ENCODE data around the gene EYS. TPM values are rescaled to one million over a fixed set of nuclear protein-coding genes. Genes with fewer than 3 reads are reported as not detected.

Gene EYS
- total RNA-seq, 1 experiment from 2014 or later: not detected

DNA sequence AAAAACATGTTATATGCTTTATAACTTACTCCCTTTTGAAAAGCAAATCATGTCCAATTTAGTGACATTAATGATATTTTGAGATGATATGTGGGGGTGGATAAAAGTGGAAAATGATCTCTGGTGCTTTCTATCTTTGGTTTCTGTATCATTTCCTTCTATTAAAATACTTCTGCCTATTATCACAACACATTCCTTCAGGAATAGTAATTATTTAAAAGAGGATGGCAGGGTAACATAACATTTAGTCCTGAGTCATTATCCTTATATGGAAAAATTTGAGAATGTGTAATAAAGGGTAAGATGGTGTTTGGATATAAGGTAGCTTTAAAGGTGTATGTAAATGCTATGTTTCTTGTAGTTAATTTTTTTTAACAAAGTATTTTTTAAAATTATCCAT is 1413.7 kb downstream of the EYS start:
- no TSS peak for BruUV-seq (replicated peaks)
- no peak for ATAC-seq
- H3K4me3 ChIP-seq (replicated peaks in 1 of 2; ENCODE audit: low read depth in 1 of 2, low read length in 2 of 2): no peak overlapping the region
- no peaks in the 10 kb centered on the region for H3K27me3 ChIP-seq (ENCODE audit: insufficient read depth, low read length)
- no peaks in the 10 kb centered on the region for H3K4me1 ChIP-seq (ENCODE audit: control insufficient read depth in 1 of 2, insufficient read depth in 2 of 2, low read length in 2 of 2)
- H3K36me3 ChIP-seq (ENCODE audit: control insufficient read depth in 1 of 2, insufficient read depth in 2 of 2, low read length in 2 of 2): no peaks in the 10 kb centered on the region
- H3K9ac ChIP-seq (ENCODE audit: low read length): no peak overlapping the region
- H4K20me1 ChIP-seq (ENCODE audit: insufficient read depth): no peaks in the 10 kb centered on the region
- H3K9me3 ChIP-seq (ENCODE audit: control insufficient read depth in 1 of 2, insufficient read depth in 1 of 2, low read depth in 1 of 2, low read length in 2 of 2): peaks cover 0 to 9% of the 10 kb centered on the region in 2 experiments; a peak in 2 of 4 replicates
- CTCF ChIA-PET: no interaction called here
- H2AFZ ChIP-seq (ENCODE audit: low read depth, low read length, poor library complexity, severe bottlenecking): no peak overlapping the region
- TF ChIP-seq, protein P1, sequence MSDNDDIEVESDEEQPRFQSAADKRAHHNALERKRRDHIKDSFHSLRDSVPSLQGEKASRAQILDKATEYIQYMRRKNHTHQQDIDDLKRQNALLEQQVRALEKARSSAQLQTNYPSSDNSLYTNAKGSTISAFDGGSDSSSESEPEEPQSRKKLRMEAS (IDR thresholded peaks at IDR 0.05): no peak
- TF ChIP-seq, protein P2, sequence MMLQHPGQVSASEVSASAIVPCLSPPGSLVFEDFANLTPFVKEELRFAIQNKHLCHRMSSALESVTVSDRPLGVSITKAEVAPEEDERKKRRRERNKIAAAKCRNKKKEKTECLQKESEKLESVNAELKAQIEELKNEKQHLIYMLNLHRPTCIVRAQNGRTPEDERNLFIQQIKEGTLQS (IDR thresholded peaks at IDR 0.05): no peak
- no peak for TF ChIP-seq POLR2AphosphoS5 (IDR thresholded peaks at IDR 0.05; ENCODE audit: low read depth, low read length)
- no peak for TF ChIP-seq ZFX (IDR thresholded peaks at IDR 0.05)
- TF ChIP-seq, protein P3, sequence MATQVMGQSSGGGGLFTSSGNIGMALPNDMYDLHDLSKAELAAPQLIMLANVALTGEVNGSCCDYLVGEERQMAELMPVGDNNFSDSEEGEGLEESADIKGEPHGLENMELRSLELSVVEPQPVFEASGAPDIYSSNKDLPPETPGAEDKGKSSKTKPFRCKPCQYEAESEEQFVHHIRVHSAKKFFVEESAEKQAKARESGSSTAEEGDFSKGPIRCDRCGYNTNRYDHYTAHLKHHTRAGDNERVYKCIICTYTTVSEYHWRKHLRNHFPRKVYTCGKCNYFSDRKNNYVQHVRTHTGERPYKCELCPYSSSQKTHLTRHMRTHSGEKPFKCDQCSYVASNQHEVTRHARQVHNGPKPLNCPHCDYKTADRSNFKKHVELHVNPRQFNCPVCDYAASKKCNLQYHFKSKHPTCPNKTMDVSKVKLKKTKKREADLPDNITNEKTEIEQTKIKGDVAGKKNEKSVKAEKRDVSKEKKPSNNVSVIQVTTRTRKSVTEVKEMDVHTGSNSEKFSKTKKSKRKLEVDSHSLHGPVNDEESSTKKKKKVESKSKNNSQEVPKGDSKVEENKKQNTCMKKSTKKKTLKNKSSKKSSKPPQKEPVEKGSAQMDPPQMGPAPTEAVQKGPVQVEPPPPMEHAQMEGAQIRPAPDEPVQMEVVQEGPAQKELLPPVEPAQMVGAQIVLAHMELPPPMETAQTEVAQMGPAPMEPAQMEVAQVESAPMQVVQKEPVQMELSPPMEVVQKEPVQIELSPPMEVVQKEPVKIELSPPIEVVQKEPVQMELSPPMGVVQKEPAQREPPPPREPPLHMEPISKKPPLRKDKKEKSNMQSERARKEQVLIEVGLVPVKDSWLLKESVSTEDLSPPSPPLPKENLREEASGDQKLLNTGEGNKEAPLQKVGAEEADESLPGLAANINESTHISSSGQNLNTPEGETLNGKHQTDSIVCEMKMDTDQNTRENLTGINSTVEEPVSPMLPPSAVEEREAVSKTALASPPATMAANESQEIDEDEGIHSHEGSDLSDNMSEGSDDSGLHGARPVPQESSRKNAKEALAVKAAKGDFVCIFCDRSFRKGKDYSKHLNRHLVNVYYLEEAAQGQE (IDR thresholded peaks at IDR 0.05; ENCODE audit: low read depth): no peak
- intact Hi-C loops (cut with micrococcal nuclease): no loop called here
- H3K4me2 ChIP-seq (ENCODE audit: low read length): no peak overlapping the region
- POLR2A ChIA-PET: no interaction called here
- H3K9me2 ChIP-seq (ENCODE audit: insufficient read depth): no peaks in the 10 kb centered on the region
- RAD21 ChIA-PET (ENCODE audit: low non-redundant PET in 1 of 2, low total read pairs in 2 of 2, uncharacterized antibody in 2 of 2, unreplicated experiment in 2 of 2): no interaction called here
- no peaks in the 10 kb centered on the region for H3K79me2 ChIP-seq (ENCODE audit: insufficient read depth, low read length)
- DNase-seq (ENCODE audit: low read depth, low spot score): no peak
- no peak overlapping the region for H3K27ac ChIP-seq (ENCODE audit: low read depth, low read length)

DNA sequence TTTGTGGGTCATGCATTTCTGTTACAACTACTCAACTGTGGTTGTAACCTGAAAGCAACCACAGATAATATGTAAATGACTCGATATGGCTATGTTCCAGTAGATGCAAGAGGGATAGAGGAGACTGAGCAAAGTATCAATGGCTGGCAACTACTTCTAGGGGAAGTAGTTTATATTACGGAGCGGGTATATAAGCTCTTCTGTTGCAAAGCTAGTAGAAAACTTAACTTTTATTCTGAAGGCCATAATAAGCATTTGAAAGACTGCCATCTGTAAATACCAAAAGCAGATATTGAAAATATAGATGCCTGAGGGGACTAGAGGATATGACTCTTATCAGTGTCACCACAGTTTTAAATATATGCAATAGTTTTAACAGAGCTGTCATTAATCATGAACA is 1416.2 kb downstream of the EYS start:
- BruUV-seq (replicated peaks): no TSS peak
- Histone ChIP-seq H2AFZ (ENCODE audit: low read depth, low read length, poor library complexity, severe bottlenecking) (no peak overlapping the region), H3K4me3 (replicated peaks in 1 of 2; ENCODE audit: low read depth in 1 of 2, low read length in 2 of 2) (no peak overlapping the region), H3K27ac (ENCODE audit: low read depth, low read length) (no peak overlapping the region), H3K4me2 (ENCODE audit: low read length) (no peak overlapping the region), H3K9ac (ENCODE audit: low read length) (no peak overlapping the region), H3K9me3 (ENCODE audit: control insufficient read depth in 1 of 2, insufficient read depth in 1 of 2, low read depth in 1 of 2, low read length in 2 of 2) (peaks cover 0 to 5% of the 10 kb centered on the region in 2 experiments; a peak in 1 of 4 replicates), H4K20me1 (ENCODE audit: insufficient read depth) (no peaks in the 10 kb centered on the region), H3K9me2 (ENCODE audit: insufficient read depth) (no peaks in the 10 kb centered on the region), H3K36me3 (ENCODE audit: control insufficient read depth in 1 of 2, insufficient read depth in 2 of 2, low read length in 2 of 2) (no peaks in the 10 kb centered on the region), H3K27me3 (ENCODE audit: insufficient read depth, low read length) (no peaks in the 10 kb centered on the region), H3K4me1 (ENCODE audit: control insufficient read depth in 1 of 2, insufficient read depth in 2 of 2, low read length in 2 of 2) (no peaks in the 10 kb centered on the region), H3K79me2 (ENCODE audit: insufficient read depth, low read length) (no peaks in the 10 kb centered on the region)
- CTCF ChIA-PET: no interaction called here
- RAD21 ChIA-PET (ENCODE audit: low non-redundant PET in 1 of 2, low total read pairs in 2 of 2, uncharacterized antibody in 2 of 2, unreplicated experiment in 2 of 2): no interaction called here
- POLR2A ChIA-PET: no interaction called here
- intact Hi-C loops (cut with micrococcal nuclease): no loop called here
- DNase-seq (ENCODE audit: low read depth, low spot score) (no peak), ATAC-seq (no peak)
- TF ChIP-seq ZNF274 (IDR thresholded peaks at IDR 0.05; ENCODE audit: low read depth, low read length) (no peak), CEBPB (IDR thresholded peaks at IDR 0.05; ENCODE audit: low read depth) (no peak), POLR2A (IDR thresholded peaks at IDR 0.05; ENCODE audit: borderline replicate concordance, extremely low read depth, insufficient read depth, insufficient read length) (no peak), EZH2 (IDR thresholded peaks at IDR 0.05) (no peak), SP1 (IDR thresholded peaks at IDR 0.05; ENCODE audit: low read depth) (no peak), ELF1 (IDR thresholded peaks at IDR 0.05; ENCODE audit: borderline replicate concordance, low read depth) (no peak), SRF (IDR thresholded peaks at IDR 0.05; ENCODE audit: low read depth) (no peak), TCF7L2 (IDR thresholded peaks at IDR 0.05; ENCODE audit: borderline replicate concordance, extremely low read depth, insufficient read depth, insufficient read length) (no peak), EZH2phosphoT487 (IDR thresholded peaks at IDR 0.05; ENCODE audit: borderline replicate concordance) (no peak)
- TF ChIP-seq, protein P4, sequence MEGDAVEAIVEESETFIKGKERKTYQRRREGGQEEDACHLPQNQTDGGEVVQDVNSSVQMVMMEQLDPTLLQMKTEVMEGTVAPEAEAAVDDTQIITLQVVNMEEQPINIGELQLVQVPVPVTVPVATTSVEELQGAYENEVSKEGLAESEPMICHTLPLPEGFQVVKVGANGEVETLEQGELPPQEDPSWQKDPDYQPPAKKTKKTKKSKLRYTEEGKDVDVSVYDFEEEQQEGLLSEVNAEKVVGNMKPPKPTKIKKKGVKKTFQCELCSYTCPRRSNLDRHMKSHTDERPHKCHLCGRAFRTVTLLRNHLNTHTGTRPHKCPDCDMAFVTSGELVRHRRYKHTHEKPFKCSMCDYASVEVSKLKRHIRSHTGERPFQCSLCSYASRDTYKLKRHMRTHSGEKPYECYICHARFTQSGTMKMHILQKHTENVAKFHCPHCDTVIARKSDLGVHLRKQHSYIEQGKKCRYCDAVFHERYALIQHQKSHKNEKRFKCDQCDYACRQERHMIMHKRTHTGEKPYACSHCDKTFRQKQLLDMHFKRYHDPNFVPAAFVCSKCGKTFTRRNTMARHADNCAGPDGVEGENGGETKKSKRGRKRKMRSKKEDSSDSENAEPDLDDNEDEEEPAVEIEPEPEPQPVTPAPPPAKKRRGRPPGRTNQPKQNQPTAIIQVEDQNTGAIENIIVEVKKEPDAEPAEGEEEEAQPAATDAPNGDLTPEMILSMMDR (IDR thresholded peaks at IDR 0.05 in 2 of 3, conservative IDR thresholded peaks at IDR 0.05 in 1 of 3; ENCODE audit: borderline replicate concordance in 1 of 3, insufficient read depth in 1 of 3, low read depth in 2 of 3, low read length in 2 of 3): no peak
- TF ChIP-seq, protein P2 (IDR thresholded peaks at IDR 0.05): no peak
- TF ChIP-seq, protein P1 (IDR thresholded peaks at IDR 0.05): no peak
